Measurements from ENCODE around the gene CCT7.

Gene CCT7

GRCh38 chr2:73238149-73238548 lies 4.0 kb downstream of the CCT7 start:
- Mint-ChIP-seq H3K4me1 (ENCODE audit: low read depth) (peaks cover 45% of the 10 kb centered on the region), H3K9me3 (no peaks in the 10 kb centered on the region), H3K4me3 (peak overlapping the region; percentile 36), H3K27ac (peak overlapping the region; percentile 85), H3K36me3 (ENCODE audit: low read depth) (peaks cover 87% of the 10 kb centered on the region), H3K27me3 (no peaks in the 10 kb centered on the region)
- no peak for DNase-seq

DNA sequence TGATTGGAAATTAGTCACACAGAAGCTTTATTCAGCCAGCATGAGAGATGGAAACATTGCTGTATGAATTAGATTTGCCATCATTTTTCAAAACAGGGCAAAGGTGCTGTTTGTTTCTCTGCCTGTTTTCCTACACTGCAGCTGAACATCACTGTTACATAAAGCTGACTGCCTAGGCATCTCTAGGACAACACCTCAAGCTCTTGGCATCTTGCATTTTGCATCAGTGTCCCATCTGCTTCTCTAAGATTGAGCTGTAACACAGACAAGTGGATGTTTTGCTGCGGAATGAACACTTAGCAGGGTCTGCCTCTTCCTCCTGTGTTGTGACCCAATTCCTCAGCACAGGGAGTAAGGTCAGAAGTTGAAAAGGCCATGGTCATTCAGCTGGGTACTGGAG lies 4.9 kb downstream of the CCT7 start:
- Mint-ChIP-seq H3K4me1 (ENCODE audit: low read depth) (peaks cover 49% of the 10 kb centered on the region), H3K27me3 (no peaks in the 10 kb centered on the region), H3K36me3 (ENCODE audit: low read depth) (peaks cover 91% of the 10 kb centered on the region), H3K9me3 (no peaks in the 10 kb centered on the region), H3K4me3 (no peak overlapping the region), H3K27ac (peak overlapping the region; percentile 85)
- DNase-seq = no peak

DNA sequence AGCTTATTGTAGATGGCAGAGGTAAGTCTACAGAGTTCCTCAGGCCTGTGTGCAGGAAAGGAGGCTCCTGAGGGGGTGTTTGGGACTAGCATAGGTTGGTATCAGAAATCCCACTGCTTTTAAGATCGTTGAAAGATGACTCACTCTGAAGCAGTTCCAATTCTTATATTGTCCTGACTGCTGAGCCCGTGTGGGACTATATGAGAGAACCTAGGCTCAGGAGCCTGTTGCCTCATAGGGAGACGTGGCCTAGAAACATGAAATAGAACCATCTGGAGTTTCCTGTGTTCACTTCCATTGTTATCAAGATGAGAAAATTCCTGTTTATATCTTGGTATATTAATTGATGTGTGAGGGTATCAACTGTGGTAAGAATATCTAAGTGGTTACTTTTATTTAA lies 5.7 kb downstream of the CCT7 start:
- Mint-ChIP-seq H3K27me3 (no peaks in the 10 kb centered on the region), H3K9me3 (no peaks in the 10 kb centered on the region), H3K4me3 (no peak overlapping the region), H3K36me3 (ENCODE audit: low read depth) (peaks cover 92% of the 10 kb centered on the region), H3K4me1 (ENCODE audit: low read depth) (peaks cover 56% of the 10 kb centered on the region), H3K27ac (peak overlapping the region; percentile 85)
- no peak for DNase-seq

DNA sequence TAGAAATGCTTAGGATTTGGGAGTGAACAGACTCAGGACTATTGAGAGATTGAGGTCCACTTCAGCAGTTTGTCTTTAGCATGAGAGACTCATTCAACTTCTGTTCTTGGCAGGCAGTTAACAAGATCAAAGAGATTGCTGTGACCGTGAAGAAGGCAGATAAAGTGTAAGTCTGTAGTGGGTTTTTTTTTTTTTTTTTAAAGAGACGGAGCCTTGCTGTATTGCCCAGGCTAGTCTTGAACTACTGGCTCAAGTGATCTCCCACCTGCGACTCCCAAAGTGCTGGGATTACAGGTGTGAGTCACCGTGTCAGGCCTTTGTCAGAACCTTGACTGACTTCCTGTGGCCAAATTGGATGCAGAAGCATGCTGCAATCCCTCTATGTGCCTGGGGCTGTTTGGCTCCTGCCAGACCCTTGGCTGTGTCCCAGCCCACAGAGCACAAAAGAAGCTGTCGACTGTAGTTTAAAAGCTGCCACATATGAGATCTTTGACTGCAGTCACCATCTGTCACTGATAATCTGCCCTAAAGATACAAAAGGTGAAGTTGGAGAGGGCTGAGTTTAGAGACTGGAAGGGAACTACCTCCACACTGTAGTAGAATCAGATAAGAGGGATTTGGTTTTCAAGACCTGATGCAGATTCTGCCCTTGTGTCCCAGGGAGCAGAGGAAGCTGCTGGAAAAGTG lies 9.9 kb downstream of the CCT7 start:
- no peaks in the 10 kb centered on the region for H3K9me3 Mint-ChIP-seq
- no peaks in the 10 kb centered on the region for H3K27me3 Mint-ChIP-seq
- peak overlapping the region; percentile 82 for H3K27ac Mint-ChIP-seq
- H3K4me1 Mint-ChIP-seq (ENCODE audit: low read depth) = peaks cover 36% of the 10 kb centered on the region
- H3K4me3 Mint-ChIP-seq = no peak overlapping the region
- H3K36me3 Mint-ChIP-seq (ENCODE audit: low read depth) = peaks cover 97% of the 10 kb centered on the region
- no peak for DNase-seq

DNA sequence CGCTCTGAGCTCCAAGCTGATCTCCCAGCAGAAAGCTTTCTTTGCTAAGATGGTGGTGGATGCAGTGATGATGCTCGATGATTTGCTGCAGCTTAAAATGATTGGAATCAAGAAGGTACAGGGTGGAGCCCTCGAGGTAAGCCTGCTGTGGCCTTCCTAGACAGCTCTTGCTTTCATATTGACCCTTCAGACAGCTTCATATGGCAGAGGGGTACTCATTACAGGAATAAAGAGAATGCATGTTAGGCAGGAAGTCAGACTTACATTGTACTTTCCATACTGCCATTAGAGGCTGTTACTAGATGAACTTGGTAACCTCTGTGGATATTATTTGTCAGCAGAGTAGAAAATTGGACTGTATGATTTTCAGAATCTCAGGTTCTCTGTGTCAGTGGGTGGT lies 10.5 kb downstream of the CCT7 start:
- H3K27me3 Mint-ChIP-seq = no peaks in the 10 kb centered on the region
- peak overlapping the region; percentile 82 for H3K27ac Mint-ChIP-seq
- H3K36me3 Mint-ChIP-seq (ENCODE audit: low read depth) = peaks cover 97% of the 10 kb centered on the region
- no peaks in the 10 kb centered on the region for H3K9me3 Mint-ChIP-seq
- H3K4me1 Mint-ChIP-seq (ENCODE audit: low read depth) = peaks cover 30% of the 10 kb centered on the region
- DNase-seq = no peak
- no peak overlapping the region for H3K4me3 Mint-ChIP-seq

GRCh38 chr2:73246850-73247249 lies 12.7 kb downstream of the CCT7 start:
- Mint-ChIP-seq H3K4me1 (ENCODE audit: low read depth) (peaks cover 24% of the 10 kb centered on the region), H3K9me3 (no peaks in the 10 kb centered on the region), H3K27ac (peak overlapping the region; percentile 80), H3K36me3 (ENCODE audit: low read depth) (peaks cover 97% of the 10 kb centered on the region), H3K27me3 (no peaks in the 10 kb centered on the region), H3K4me3 (no peak overlapping the region)
- no peak for DNase-seq

DNA sequence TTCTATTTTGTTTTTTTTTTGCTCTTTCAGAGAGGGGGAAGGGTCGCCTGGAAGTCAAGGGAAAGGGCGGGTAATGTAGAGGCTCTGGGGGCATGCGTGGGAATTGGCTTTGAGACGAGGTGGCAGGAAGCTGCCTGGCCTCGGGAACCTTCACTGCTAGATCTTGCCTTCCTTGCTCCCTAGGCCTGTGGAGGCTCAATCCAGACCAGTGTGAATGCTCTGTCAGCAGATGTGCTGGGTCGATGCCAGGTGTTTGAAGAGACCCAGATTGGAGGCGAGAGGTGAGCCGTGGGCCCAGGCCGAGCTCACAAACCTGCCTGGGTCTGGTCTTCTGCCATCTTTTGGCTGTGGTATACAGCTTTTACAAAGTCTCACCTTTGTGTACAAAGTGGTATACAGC lies 15.5 kb downstream of the CCT7 start:
- peaks cover 99% of the 10 kb centered on the region for H3K36me3 Mint-ChIP-seq (ENCODE audit: low read depth)
- H3K27me3 Mint-ChIP-seq = no peaks in the 10 kb centered on the region
- peaks cover 9% of the 10 kb centered on the region for H3K4me1 Mint-ChIP-seq (ENCODE audit: low read depth)
- peak; percentile 15 for DNase-seq
- peak overlapping the region; percentile 9 for H3K27ac Mint-ChIP-seq
- H3K4me3 Mint-ChIP-seq = no peak overlapping the region
- no peaks in the 10 kb centered on the region for H3K9me3 Mint-ChIP-seq

DNA sequence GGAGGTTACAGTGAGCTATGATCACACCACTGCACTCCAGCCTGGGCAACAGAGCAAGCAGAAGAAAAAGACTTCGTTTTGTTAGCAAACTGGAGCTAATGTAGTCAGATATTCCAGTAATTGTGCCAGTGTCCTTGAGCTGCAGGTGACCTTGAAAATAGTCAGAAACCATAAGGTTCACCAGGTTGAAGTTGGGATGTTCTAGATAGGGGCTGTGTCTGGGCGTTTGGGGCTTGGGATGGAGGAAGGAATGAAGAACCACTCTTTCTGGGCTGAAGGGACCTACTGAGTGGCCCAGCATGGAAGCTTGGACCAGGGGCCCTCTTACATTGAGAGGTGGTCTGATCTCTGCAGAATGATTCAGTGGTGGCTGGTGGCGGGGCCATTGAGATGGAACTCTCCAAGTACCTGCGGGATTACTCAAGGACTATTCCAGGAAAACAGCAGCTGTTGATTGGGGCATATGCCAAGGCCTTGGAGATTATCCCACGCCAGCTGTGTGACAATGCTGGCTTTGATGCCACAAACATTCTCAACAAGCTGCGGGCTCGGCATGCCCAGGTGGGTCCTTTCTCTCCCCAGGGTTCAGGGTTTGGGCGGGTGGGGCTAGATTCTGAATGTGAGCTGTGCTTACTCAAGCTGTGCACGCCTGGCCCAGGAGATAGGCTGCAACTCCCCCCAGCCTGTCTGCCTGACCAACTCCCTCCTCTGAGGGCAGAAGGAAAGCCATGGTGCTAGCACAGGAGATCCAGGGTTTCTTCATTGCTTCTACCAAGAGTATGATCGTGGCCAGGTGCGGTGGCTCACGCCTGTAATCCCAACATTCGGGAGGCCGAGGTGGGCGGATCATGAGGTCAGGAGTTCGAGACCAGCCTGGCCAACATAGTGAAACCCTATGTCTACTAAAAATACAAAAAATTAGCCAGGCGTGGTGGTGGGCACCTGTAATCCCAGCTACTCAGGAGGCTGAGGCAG lies 17.1 kb downstream of the CCT7 start:
- H3K4me1 Mint-ChIP-seq (ENCODE audit: low read depth) = peaks cover 5% of the 10 kb centered on the region
- no peaks in the 10 kb centered on the region for H3K27me3 Mint-ChIP-seq
- H3K27ac Mint-ChIP-seq = peak overlapping the region; percentile 73
- peaks cover 96% of the 10 kb centered on the region for H3K36me3 Mint-ChIP-seq (ENCODE audit: low read depth)
- H3K4me3 Mint-ChIP-seq = no peak overlapping the region
- peak; percentile 12 for DNase-seq
- H3K9me3 Mint-ChIP-seq = no peaks in the 10 kb centered on the region

GRCh38 chr2:73252238-73253027 lies 18.3 kb downstream of the CCT7 start:
- no peaks in the 10 kb centered on the region for H3K27me3 Mint-ChIP-seq
- peak overlapping the region; percentile 76 for H3K27ac Mint-ChIP-seq
- H3K36me3 Mint-ChIP-seq (ENCODE audit: low read depth) = peaks cover 83% of the 10 kb centered on the region
- no peaks in the 10 kb centered on the region for H3K4me1 Mint-ChIP-seq (ENCODE audit: low read depth)
- no peaks in the 10 kb centered on the region for H3K9me3 Mint-ChIP-seq
- H3K4me3 Mint-ChIP-seq = no peak overlapping the region
- peak; percentile 29 for DNase-seq

DNA sequence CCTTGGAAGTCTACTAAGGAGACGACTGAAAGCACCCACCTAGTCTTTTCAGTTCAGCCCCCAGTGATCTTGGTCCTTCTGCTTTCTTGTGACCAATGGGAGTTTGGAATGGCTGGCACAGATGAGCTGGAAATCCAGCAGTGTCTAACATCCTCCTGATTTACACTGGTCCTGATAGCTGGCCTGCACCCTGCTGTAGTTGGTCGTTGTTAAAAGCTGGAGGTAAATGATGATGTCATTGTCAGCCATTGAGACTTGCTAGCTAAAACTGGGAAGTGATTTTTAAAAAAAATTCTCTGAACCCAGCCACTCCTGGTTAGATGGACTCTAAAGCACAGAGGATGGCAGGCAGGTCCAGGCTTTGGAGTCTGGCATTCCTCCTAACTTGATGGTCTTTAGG lies 19.3 kb downstream of the CCT7 start:
- peaks cover 74% of the 10 kb centered on the region for H3K36me3 Mint-ChIP-seq (ENCODE audit: low read depth)
- DNase-seq = peak; percentile 22

GRCh38 chr2:73253901-73254300 lies 19.8 kb downstream of the CCT7 start:
- no peak overlapping the region for H3K4me3 Mint-ChIP-seq
- H3K36me3 Mint-ChIP-seq (ENCODE audit: low read depth) = peaks cover 74% of the 10 kb centered on the region
- H3K9me3 Mint-ChIP-seq = no peaks in the 10 kb centered on the region
- H3K27me3 Mint-ChIP-seq = no peaks in the 10 kb centered on the region
- H3K4me1 Mint-ChIP-seq (ENCODE audit: low read depth) = peaks cover 4% of the 10 kb centered on the region
- DNase-seq = peak; percentile 29
- H3K27ac Mint-ChIP-seq = peak overlapping the region; percentile 76

More for the DNA sequence above, 19.3 kb downstream of the CCT7 start:
- Mint-ChIP-seq H3K27ac (peak overlapping the region; percentile 76), H3K4me3 (no peak overlapping the region), H3K27me3 (no peaks in the 10 kb centered on the region), H3K9me3 (no peaks in the 10 kb centered on the region), H3K4me1 (ENCODE audit: low read depth) (peaks cover 3% of the 10 kb centered on the region)

GRCh38 chr2:73254343-73255006 lies 20.4 kb downstream of the CCT7 start:
- H3K27me3 Mint-ChIP-seq = no peaks in the 10 kb centered on the region
- peak overlapping the region; percentile 76 for H3K27ac Mint-ChIP-seq
- peaks cover 74% of the 10 kb centered on the region for H3K36me3 Mint-ChIP-seq (ENCODE audit: low read depth)
- DNase-seq = no peak
- peaks cover 5% of the 10 kb centered on the region for H3K4me1 Mint-ChIP-seq (ENCODE audit: low read depth)
- H3K9me3 Mint-ChIP-seq = no peaks in the 10 kb centered on the region
- H3K4me3 Mint-ChIP-seq = no peak overlapping the region

- H3K4me3 Mint-ChIP-seq = no peak overlapping the region
- peak; percentile 36 for DNase-seq
- peaks cover 74% of the 10 kb centered on the region for H3K36me3 Mint-ChIP-seq (ENCODE audit: low read depth)
- H3K27me3 Mint-ChIP-seq = no peaks in the 10 kb centered on the region
- no peaks in the 10 kb centered on the region for H3K9me3 Mint-ChIP-seq
- peaks cover 5% of the 10 kb centered on the region for H3K4me1 Mint-ChIP-seq (ENCODE audit: low read depth)
- peak overlapping the region; percentile 76 for H3K27ac Mint-ChIP-seq
Measured at GRCh38 chr2:73255007-73255644, 21.0 kb downstream of the CCT7 start.
